C4-2B (cell line): ENCODE measurements around the gene TK2.

ENCODE experiments used
- CTCF ChIP-seq: fragments of 450-650 bp; conservative IDR thresholded peaks from 2 replicates; pipeline ENCODE4 v1.5.1; 2017; ENCODE audit warnings: mild to moderate bottlenecking
- ZFX ChIP-seq: fragments of 450-650 bp; IDR thresholded peaks from 2 replicates; pipeline ENCODE4 v1.6.1; 2017

- TF ChIP-seq CTCF (no peak), ZFX (no peak)
These were observed 90.0 kb downstream of the TK2 start for GRCh38 chr16:66459878-66460277.
